Measurements from ENCODE around the gene FBXO11. TPM values are rescaled to one million over a fixed set of nuclear protein-coding genes. Genes with fewer than 3 reads are reported as not detected.
"Not testable (repeated sequence)": the region's sequence is repeated elsewhere in the genome, so short reads cannot be mapped to it uniquely, and the experiment has no call there.

Gene FBXO11
- total and polyA plus RNA-seq, 10 of the 15 experiments (the other 5 are each of a cell fraction or from before 2014, with no cell fraction given): 5.9 to 38.9 (median 22.5) TPM

GRCh38 chr2:47916412-47916811 is 10.1 kb upstream of the FBXO11 start:
- Histone ChIP-seq H4K20me1 (ENCODE audit: control insufficient read depth, insufficient read depth) (no peaks in the 10 kb centered on the region), H2AFZ (ENCODE audit: control insufficient read depth, low read depth, low read length) (no peak overlapping the region), H3K4me2 (ENCODE audit: control insufficient read depth, insufficient read depth) (no peak overlapping the region), H3K4me3 (no peak overlapping the region), H3K27ac (ENCODE audit: control insufficient read depth, insufficient read depth) (no peak overlapping the region), H3K27me3 (replicated peaks in 1 of 2; ENCODE audit: control insufficient read depth in 2 of 2, insufficient read depth in 2 of 2, low read length in 1 of 2) (no peaks in the 10 kb centered on the region), H3K9me3 (replicated peaks; ENCODE audit: control insufficient read depth, insufficient read depth, low read length) (no peaks in the 10 kb centered on the region), H3K4me1 (ENCODE audit: control insufficient read depth, insufficient read depth, low read length) (no peaks in the 10 kb centered on the region), H3K36me3 (ENCODE audit: control insufficient read depth in 2 of 2, insufficient read depth in 2 of 2, low read length in 1 of 2) (no peaks in the 10 kb centered on the region), H3K9ac (ENCODE audit: control insufficient read depth, insufficient read depth, low read length) (no peak overlapping the region), H3K79me2 (ENCODE audit: control insufficient read depth, insufficient read depth, low read length) (no peaks in the 10 kb centered on the region)
- no peak for FAIRE-seq
- ChIA-PET POLR2A (no interaction called here), CTCF (interaction anchor here (0.9 to 2.8 kb wide), 2 partner anchors 9 to 42 kb away, joined by 3 to 10 read pairs; partner anchors contain the start of gene FBXO11), SMC1A (ENCODE audit: uncharacterized antibody, unreplicated experiment) (interaction anchor here (1.7 kb wide), 1 partner anchor 13 kb away, joined by 6 read pairs; no protein-coding TSS in a partner anchor), RAD21 (ENCODE audit: unreplicated experiment) (interaction anchor here (2.5 kb wide), 1 partner anchor 9 kb away, joined by 7 read pairs; the partner anchor contains the start of gene FBXO11)
- 94% methylated on average over 1 of the region's 1 CpG for WGBS (ENCODE audit: insufficient coverage, insufficient replicate concordance, low lambda C conversion rate, missing lambda C conversion rate)
- no TSS peak for BruUV-seq (replicated peaks)
- intact Hi-C loops (cut with micrococcal nuclease; ENCODE audit: unreplicated experiment): no loop called here
- no peak for DNase-seq (ENCODE audit: low read depth, low spot score)
- no peak for ATAC-seq
- in situ Hi-C loops (cut with MboI): no loop called here
- TF ChIP-seq POU2F2 (IDR thresholded peaks at IDR 0.05; ENCODE audit: borderline replicate concordance, low read depth, low read length): no peak
- no peak for TF ChIP-seq CEBPB (IDR thresholded peaks at IDR 0.05; ENCODE audit: borderline replicate concordance in 1 of 2, low read depth in 2 of 2, low read length in 2 of 2)
- no peak for TF ChIP-seq BHLHE40 (IDR thresholded peaks at IDR 0.05; ENCODE audit: borderline replicate concordance in 1 of 2, low read depth in 2 of 2, low read length in 1 of 2)
- no peak for TF ChIP-seq SRF (IDR thresholded peaks at IDR 0.05; ENCODE audit: low read depth in 2 of 2, low read length in 2 of 2)
- no peak for TF ChIP-seq TARDBP (IDR thresholded peaks at IDR 0.05; ENCODE audit: borderline replicate concordance)
- TF ChIP-seq RAD21 (IDR thresholded peaks at IDR 0.05; ENCODE audit: insufficient read depth, low read depth, low read length): no peak
- TF ChIP-seq ZNF207 (IDR thresholded peaks at IDR 0.05; ENCODE audit: borderline replicate concordance): no peak
- TF ChIP-seq ZZZ3 (IDR thresholded peaks at IDR 0.05; ENCODE audit: control insufficient read depth, insufficient read length, low read depth): no peak
- no peak for TF ChIP-seq USF1 (IDR thresholded peaks at IDR 0.05; ENCODE audit: borderline replicate concordance, extremely low read length, insufficient read depth, low read depth, low read length)
- TF ChIP-seq BCL11A (IDR thresholded peaks at IDR 0.05; ENCODE audit: low read depth, low read length): no peak
- no peak for TF ChIP-seq RELA (IDR thresholded peaks at IDR 0.05; ENCODE audit: borderline replicate concordance, partially characterized antibody)
- TF ChIP-seq SPI1 (IDR thresholded peaks at IDR 0.05; ENCODE audit: borderline replicate concordance, insufficient read depth, low read depth, low read length): no peak
- TF ChIP-seq SMAD5 (IDR thresholded peaks at IDR 0.05; ENCODE audit: low read depth): no peak

GRCh38 chr2:47910662-47911061 is 4.4 kb upstream of the FBXO11 start:
- SMC1A ChIA-PET (ENCODE audit: uncharacterized antibody, unreplicated experiment): interaction anchor here (0.9 kb wide), 1 partner anchor 130 kb away, joined by 4 read pairs; no protein-coding TSS in a partner anchor
- H3K4me2 ChIP-seq (ENCODE audit: control insufficient read depth, insufficient read depth); intact Hi-C loops (cut with micrococcal nuclease; ENCODE audit: unreplicated experiment); BruUV-seq (replicated peaks); DNase-seq (ENCODE audit: low read depth, low spot score); RAD21 ChIA-PET (ENCODE audit: unreplicated experiment); H3K9me3 ChIP-seq (replicated peaks; ENCODE audit: control insufficient read depth, insufficient read depth, low read length); in situ Hi-C loops (cut with MboI); H3K9ac ChIP-seq (ENCODE audit: control insufficient read depth, insufficient read depth, low read length); ATAC-seq; H3K79me2 ChIP-seq (ENCODE audit: control insufficient read depth, insufficient read depth, low read length); H3K27me3 ChIP-seq (replicated peaks in 1 of 2; ENCODE audit: control insufficient read depth in 2 of 2, insufficient read depth in 2 of 2, low read length in 1 of 2); H3K4me3 ChIP-seq; FAIRE-seq; H4K20me1 ChIP-seq (ENCODE audit: control insufficient read depth, insufficient read depth); H3K4me1 ChIP-seq (ENCODE audit: control insufficient read depth, insufficient read depth, low read length); H3K36me3 ChIP-seq (ENCODE audit: control insufficient read depth in 2 of 2, insufficient read depth in 2 of 2, low read length in 1 of 2); H3K27ac ChIP-seq (ENCODE audit: control insufficient read depth, insufficient read depth); H2AFZ ChIP-seq (ENCODE audit: control insufficient read depth, low read depth, low read length); POLR2A ChIA-PET: not testable (repeated sequence)
- WGBS (ENCODE audit: insufficient coverage, insufficient replicate concordance, low lambda C conversion rate, missing lambda C conversion rate): 89% methylated on average over 1 of the region's 4 CpGs
- CTCF ChIA-PET: interaction anchor here (0.6 to 1.4 kb wide), 4 partner anchors 24 to 195 kb away, joined by 3 to 6 read pairs (median 4); no protein-coding TSS in a partner anchor

All from GM12878 (cell line).